OCI-LY3 (cell line): ENCODE results near the gene ENO3.

ENCODE experiments used
- H2AFZ ChIP-seq: fragments of 200-600, 300-600 bp; shearing (Covaris generic); 2 replicates; pipeline ENCODE4 v1.6.0; 2014; ENCODE audit warnings: antibody characterized with exemption, low read depth, low read length
- H3K27ac ChIP-seq: fragments of 200-600, 300-600 bp; sonication (generic); 2 replicates; pipeline ENCODE4 v1.5.1; 2014; ENCODE audit warnings: mild to moderate bottlenecking, low read length, moderate library complexity, mixed read lengths
- H3K27me3 ChIP-seq: fragments of 200-600, 300-600 bp; sonication (generic); 2 replicates; pipeline ENCODE4 v1.6.1; 2014; ENCODE audit warnings: low read depth, low read length, mixed read lengths
- H3K36me3 ChIP-seq: fragments of 200-600, 300-600 bp; sonication (generic); replicated peaks from 2 replicates; pipeline ENCODE3; 2014; ENCODE audit warnings: low read depth, low read length, mixed read lengths
- H3K4me1 ChIP-seq: fragments of 300-600, 200-600 bp; sonication (generic); 2 replicates; pipeline ENCODE4 v1.6.1; 2014; ENCODE audit warnings: low read length, mixed read lengths
- H3K4me2 ChIP-seq: fragments of 200-600, 300-600 bp; sonication (generic); 2 replicates; pipeline ENCODE4 v1.6.1; 2014; ENCODE audit warnings: low read length, mixed read lengths
- H3K4me3 ChIP-seq: fragments of 300-600, 200-600 bp; sonication (generic); 2 replicates; pipeline ENCODE4 v1.5.1; 2014; ENCODE audit warnings: antibody characterized with exemption, mild to moderate bottlenecking, low read length, moderate library complexity
- H3K79me2 ChIP-seq: fragments of 300-600, 200-600 bp; shearing (Covaris generic); 2 replicates; pipeline ENCODE4 v1.6.1; 2014; ENCODE audit warnings: mild to moderate bottlenecking, low read length, mixed read lengths
- H3K9ac ChIP-seq: fragments of 300-600, 200-600 bp; shearing (Covaris generic); 2 replicates; pipeline ENCODE4 v1.6.0; 2014; ENCODE audit warnings: mild to moderate bottlenecking, low read length, moderate library complexity
- H3K9me3 ChIP-seq: fragments of 200-600, 300-600 bp; shearing (Covaris generic); 2 replicates; pipeline ENCODE4 v1.6.1; 2014; ENCODE audit warnings: low read length, mixed read lengths; ENCODE audit not compliant: insufficient read depth
- H4K20me1 ChIP-seq: fragments of 200-600, 300-600 bp; sonication (generic); 2 replicates; pipeline ENCODE4 v1.6.1; 2016; ENCODE audit warnings: low read length, mixed read lengths; ENCODE audit not compliant: insufficient read depth
- CTCF ChIP-seq: fragments of 200-600, 300-600 bp; sonication (generic); IDR thresholded peaks from 2 replicates; pipeline ENCODE4 v1.5.1; 2014; ENCODE audit warnings: antibody characterized with exemption, low read length, low read depth
- EZH2phosphoT487 ChIP-seq: fragments of 200-600 bp; shearing (Covaris generic); IDR thresholded peaks from 2 replicates; pipeline ENCODE4 v1.6.1; 2018; ENCODE audit warnings: antibody characterized with exemption, mixed run types, low read depth

Gene ENO3

DNA sequence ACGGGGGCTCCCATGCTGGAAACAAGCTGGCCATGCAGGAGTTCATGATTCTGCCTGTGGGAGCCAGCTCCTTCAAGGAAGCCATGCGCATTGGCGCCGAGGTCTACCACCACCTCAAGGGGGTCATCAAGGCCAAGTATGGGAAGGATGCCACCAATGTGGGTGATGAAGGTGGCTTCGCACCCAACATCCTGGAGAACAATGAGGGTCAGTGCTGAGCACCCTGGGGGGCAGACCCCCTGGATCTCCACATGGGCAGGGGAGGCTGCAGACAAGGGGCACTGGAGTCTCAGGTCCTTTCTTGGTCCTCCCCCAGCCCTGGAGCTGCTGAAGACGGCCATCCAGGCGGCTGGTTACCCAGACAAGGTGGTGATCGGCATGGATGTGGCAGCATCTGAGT is 4.2 kb downstream of the ENO3 start:
- Histone ChIP-seq H3K9me3 (no peaks in the 10 kb centered on the region), H3K27ac (no peak overlapping the region), H3K4me1 (peaks cover 14% of the 10 kb centered on the region), H3K36me3 (no peaks in the 10 kb centered on the region), H3K79me2 (peaks cover 16% of the 10 kb centered on the region; the same call in 1 of the 2 replicates), H3K27me3 (no peaks in the 10 kb centered on the region), H3K4me3 (no peak overlapping the region), H3K9ac (no peak overlapping the region), H3K4me2 (no peak overlapping the region), H4K20me1 (no peaks in the 10 kb centered on the region), H2AFZ (no peak overlapping the region)
- TF ChIP-seq EZH2phosphoT487 (no peak), CTCF (no peak)

GRCh38 chr17:4956493-4957061 is 5.7 kb downstream of the ENO3 start:
- H3K9ac ChIP-seq: no peak overlapping the region
- no peak overlapping the region for H2AFZ ChIP-seq
- H3K4me2 ChIP-seq: no peak overlapping the region
- no peak overlapping the region for H3K4me3 ChIP-seq
- peaks cover under 1% of the 10 kb centered on the region; the same call in 1 of the 2 replicates for H3K79me2 ChIP-seq
- peaks cover 3% of the 10 kb centered on the region; the same call in 1 of the 2 replicates for H3K4me1 ChIP-seq
- no peaks in the 10 kb centered on the region for H4K20me1 ChIP-seq
- no peaks in the 10 kb centered on the region for H3K27me3 ChIP-seq
- H3K9me3 ChIP-seq: no peaks in the 10 kb centered on the region
- no peak overlapping the region for H3K27ac ChIP-seq
- TF ChIP-seq EZH2phosphoT487 (no peak), CTCF (peak; percentile 59)
- H3K36me3 ChIP-seq: no peaks in the 10 kb centered on the region

DNA sequence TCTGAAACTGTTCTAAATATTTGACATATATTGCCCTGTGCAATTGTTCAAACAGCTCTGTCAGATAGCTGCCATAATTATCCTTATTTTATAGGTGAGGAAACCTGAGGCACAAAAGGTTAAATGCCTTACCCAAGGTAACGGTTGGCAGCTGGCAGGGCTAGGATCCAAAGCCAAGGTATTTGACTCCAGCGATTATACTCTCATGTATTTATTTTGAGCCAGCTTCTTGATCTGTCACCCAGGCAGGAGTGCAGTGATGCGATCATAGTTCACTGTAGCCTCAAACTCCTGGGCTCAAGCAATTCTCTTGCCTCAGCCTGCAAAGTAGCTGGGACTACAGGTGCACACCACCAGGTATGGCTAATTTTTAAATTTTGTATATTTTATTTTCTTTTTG is 7.2 kb downstream of the ENO3 start:
- Histone ChIP-seq H3K4me1 (no peaks in the 10 kb centered on the region), H2AFZ (no peak overlapping the region), H3K4me2 (no peak overlapping the region), H3K4me3 (no peak overlapping the region), H3K36me3 (no peaks in the 10 kb centered on the region), H3K27ac (no peak overlapping the region), H4K20me1 (no peaks in the 10 kb centered on the region), H3K9me3 (no peaks in the 10 kb centered on the region), H3K27me3 (no peaks in the 10 kb centered on the region), H3K79me2 (no peaks in the 10 kb centered on the region), H3K9ac (no peak overlapping the region)
- TF ChIP-seq CTCF: no peak
- TF ChIP-seq EZH2phosphoT487: no peak

GRCh38 chr17:4959261-4959965 is 8.5 kb downstream of the ENO3 start:
- H3K27ac ChIP-seq: no peak overlapping the region
- no peak overlapping the region for H3K4me2 ChIP-seq
- H2AFZ ChIP-seq: no peak overlapping the region
- no peaks in the 10 kb centered on the region for H3K27me3 ChIP-seq
- no peaks in the 10 kb centered on the region for H3K79me2 ChIP-seq
- TF ChIP-seq EZH2phosphoT487: no peak
- H3K4me3 ChIP-seq: no peak overlapping the region
- H3K4me1 ChIP-seq: no peaks in the 10 kb centered on the region
- no peak overlapping the region for H3K9ac ChIP-seq
- H3K36me3 ChIP-seq: no peaks in the 10 kb centered on the region
- no peaks in the 10 kb centered on the region for H3K9me3 ChIP-seq
- no peaks in the 10 kb centered on the region for H4K20me1 ChIP-seq
